Central memory CD8-positive, alpha-beta T cell (primary cell): Measurements from ENCODE around the gene EIF3K.
"Not testable (repeated sequence)": the region's sequence is repeated elsewhere in the genome, so short reads cannot be mapped to it uniquely, and the experiment has no call there.

ENCODE experiments used
- ATAC-seq: fragments of 150-1000 bp; cut with Tn5 transposase; replicated peaks from 2 replicates; pipeline ENCODE4 v1.10.0; 2022; ENCODE audit warnings: mild to moderate bottlenecking, moderate FRiP score, moderate number of reproducible peaks; ENCODE audit not compliant: poor library complexity, severe bottlenecking; ENCODE audit errors: extremely low read depth
- DNase-seq, 2 donors: peaks; one replicate each; pipeline ENCODE4 v3.0.0; 2021; ENCODE audit warnings: low spot score in 2 of 2
- H3K27ac Mint-ChIP-seq: one replicate; pipeline ENCODE4 v1.8.0; 2022; ENCODE audit warnings: low read depth, mild to moderate bottlenecking, moderate library complexity, mixed read lengths
- H3K27me3 Mint-ChIP-seq: one replicate; pipeline ENCODE4 v1.8.0; 2022; ENCODE audit warnings: mixed read lengths
- H3K36me3 Mint-ChIP-seq: one replicate; pipeline ENCODE4 v1.8.0; 2022; ENCODE audit warnings: mild to moderate bottlenecking, moderate library complexity, mixed read lengths; ENCODE audit not compliant: insufficient read depth
- H3K4me1 Mint-ChIP-seq: one replicate; pipeline ENCODE4 v1.8.0; 2022; ENCODE audit warnings: mixed read lengths
- H3K4me3 Mint-ChIP-seq: one replicate; pipeline ENCODE4 v1.8.0; 2022; ENCODE audit warnings: mild to moderate bottlenecking, moderate library complexity, mixed read lengths
- H3K9me3 Mint-ChIP-seq: one replicate; pipeline ENCODE4 v1.8.0; 2022; ENCODE audit warnings: mixed read lengths

The EIF3K gene

GRCh38 chr19:38629568-38629967, 10.6 kb downstream of the EIF3K start:
- no peak for DNase-seq
- no peaks in the 10 kb centered on the region for H3K27me3 Mint-ChIP-seq
- no peak overlapping the region for H3K4me3 Mint-ChIP-seq
- peaks cover 11% of the 10 kb centered on the region for H3K4me1 Mint-ChIP-seq
- H3K36me3 Mint-ChIP-seq: peaks cover 62% of the 10 kb centered on the region
- no peak overlapping the region for H3K27ac Mint-ChIP-seq
- H3K9me3 Mint-ChIP-seq: no peaks in the 10 kb centered on the region
- no peak for ATAC-seq

GRCh38 chr19:38631301-38631700, 12.3 kb downstream of the EIF3K start:
- peaks cover 22% of the 10 kb centered on the region for H3K4me1 Mint-ChIP-seq
- ATAC-seq, H3K9me3 Mint-ChIP-seq, H3K4me3 Mint-ChIP-seq, DNase-seq, H3K27ac Mint-ChIP-seq, H3K27me3 Mint-ChIP-seq: not testable (repeated sequence)
- H3K36me3 Mint-ChIP-seq: peaks cover 49% of the 10 kb centered on the region

- DNase-seq, H3K9me3 Mint-ChIP-seq, H3K4me3 Mint-ChIP-seq, H3K27me3 Mint-ChIP-seq, H3K27ac Mint-ChIP-seq, ATAC-seq: not testable (repeated sequence)
- peaks cover 45% of the 10 kb centered on the region for H3K36me3 Mint-ChIP-seq
- peaks cover 28% of the 10 kb centered on the region for H3K4me1 Mint-ChIP-seq
These were observed 13.0 kb downstream of the EIF3K start for GRCh38 chr19:38631811-38632475.

DNA sequence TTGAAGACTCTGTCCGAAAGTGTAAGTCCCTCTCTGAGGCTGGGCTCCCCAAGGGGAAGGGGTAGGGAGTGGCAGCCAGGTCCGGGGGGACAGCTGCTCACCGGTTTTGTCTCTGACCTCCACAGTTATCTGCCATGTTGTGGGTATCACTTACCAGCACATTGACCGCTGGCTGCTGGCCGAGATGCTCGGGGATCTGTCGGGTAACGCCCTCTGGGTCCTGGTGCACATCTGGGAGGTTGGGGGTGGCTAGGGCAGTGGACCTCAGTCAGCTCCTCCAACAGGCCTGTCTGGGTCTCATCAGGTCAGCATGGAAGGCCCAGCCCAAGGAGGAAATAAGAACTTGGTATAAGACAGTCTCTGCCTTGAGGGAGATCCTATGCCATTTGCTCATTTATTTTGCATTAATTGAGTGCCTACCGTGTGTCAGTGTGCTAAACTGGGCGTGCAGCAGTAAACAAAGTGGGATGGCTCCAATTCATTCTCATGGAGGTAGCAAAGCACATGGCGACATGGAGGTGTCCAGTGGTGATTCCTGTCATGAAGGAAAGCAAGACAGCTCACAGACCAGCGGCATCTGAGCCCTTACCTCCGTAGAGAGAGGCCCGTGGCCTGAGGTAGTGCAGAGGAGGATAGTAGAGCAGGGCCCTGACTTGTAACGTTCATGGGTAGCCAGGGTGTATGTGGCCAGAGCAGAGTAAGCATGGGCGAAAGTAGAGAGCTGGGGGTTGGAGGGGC, 13.7 kb downstream of the EIF3K start:
- Mint-ChIP-seq H3K4me3 (no peak overlapping the region), H3K27me3 (no peaks in the 10 kb centered on the region), H3K4me1 (peaks cover 29% of the 10 kb centered on the region), H3K27ac (peak overlapping the region; percentile 42), H3K9me3 (no peaks in the 10 kb centered on the region), H3K36me3 (peaks cover 43% of the 10 kb centered on the region)
- DNase-seq (no peak), ATAC-seq (no peak)

GRCh38 chr19:38634757-38635482, 15.9 kb downstream of the EIF3K start:
- H3K4me3 Mint-ChIP-seq: peak overlapping the region; percentile 71
- peaks cover 28% of the 10 kb centered on the region for H3K4me1 Mint-ChIP-seq
- no peaks in the 10 kb centered on the region for H3K27me3 Mint-ChIP-seq
- H3K27ac Mint-ChIP-seq: peak overlapping the region; percentile 83
- ATAC-seq (no peak), DNase-seq (peak; percentile 55 to 69)
- no peaks in the 10 kb centered on the region for H3K9me3 Mint-ChIP-seq
- H3K36me3 Mint-ChIP-seq: peaks cover 23% of the 10 kb centered on the region

- peaks cover 19% of the 10 kb centered on the region for H3K36me3 Mint-ChIP-seq
- ATAC-seq (no peak), DNase-seq (no peak)
- H3K27me3 Mint-ChIP-seq: no peaks in the 10 kb centered on the region
- H3K27ac Mint-ChIP-seq: peak overlapping the region; percentile 83
- peaks cover 28% of the 10 kb centered on the region for H3K4me1 Mint-ChIP-seq
- H3K4me3 Mint-ChIP-seq: peak overlapping the region; percentile 51
- no peaks in the 10 kb centered on the region for H3K9me3 Mint-ChIP-seq
These were observed 16.8 kb downstream of the EIF3K start for GRCh38 chr19:38635483-38636399.

DNA sequence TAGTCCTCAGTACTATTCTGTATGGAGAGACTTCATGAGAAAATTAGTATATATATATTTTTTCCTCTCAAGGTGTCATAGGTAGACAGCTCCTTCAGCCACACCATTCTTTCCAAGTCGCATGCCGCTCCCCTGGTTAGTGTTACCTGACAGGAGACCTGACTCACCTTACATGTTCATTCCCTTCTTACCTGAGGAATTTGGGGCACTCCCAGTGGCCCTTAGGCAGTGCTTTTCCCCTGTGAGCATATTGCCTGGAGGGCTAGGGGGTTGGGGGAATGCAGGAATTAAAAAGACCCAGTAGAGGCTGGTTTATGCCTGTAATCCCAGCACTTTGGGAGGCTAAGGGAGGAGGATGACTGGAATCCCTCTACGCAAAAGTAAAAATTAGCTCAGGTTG, 19.5 kb downstream of the EIF3K start:
- Mint-ChIP-seq H3K4me1 (peaks cover 31% of the 10 kb centered on the region), H3K36me3 (peaks cover 8% of the 10 kb centered on the region), H3K9me3 (no peaks in the 10 kb centered on the region), H3K27me3 (no peaks in the 10 kb centered on the region), H3K27ac (no peak overlapping the region), H3K4me3 (no peak overlapping the region)
- DNase-seq: no peak
- no peak for ATAC-seq

DNA sequence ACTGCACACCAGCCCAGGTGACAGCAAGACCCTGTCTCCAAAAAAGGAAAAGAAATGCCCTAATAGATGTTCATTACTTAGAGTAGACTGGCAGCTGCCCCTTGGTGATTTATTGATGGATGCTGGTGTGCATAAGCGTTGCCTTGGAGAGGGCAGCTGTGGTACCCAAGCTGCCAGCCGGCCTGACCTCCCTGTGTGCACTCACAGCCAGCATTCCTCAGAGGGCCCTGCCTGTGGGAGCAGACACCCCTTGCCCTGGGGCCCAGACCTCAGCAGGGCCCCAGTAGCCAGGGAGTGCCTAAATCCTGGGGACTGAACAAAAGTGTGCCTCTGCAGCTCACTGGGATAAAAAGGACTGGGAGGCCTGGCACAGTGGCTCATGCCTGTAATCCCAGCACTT, 20.7 kb downstream of the EIF3K start:
- H3K4me1 Mint-ChIP-seq: peaks cover 27% of the 10 kb centered on the region

DNA sequence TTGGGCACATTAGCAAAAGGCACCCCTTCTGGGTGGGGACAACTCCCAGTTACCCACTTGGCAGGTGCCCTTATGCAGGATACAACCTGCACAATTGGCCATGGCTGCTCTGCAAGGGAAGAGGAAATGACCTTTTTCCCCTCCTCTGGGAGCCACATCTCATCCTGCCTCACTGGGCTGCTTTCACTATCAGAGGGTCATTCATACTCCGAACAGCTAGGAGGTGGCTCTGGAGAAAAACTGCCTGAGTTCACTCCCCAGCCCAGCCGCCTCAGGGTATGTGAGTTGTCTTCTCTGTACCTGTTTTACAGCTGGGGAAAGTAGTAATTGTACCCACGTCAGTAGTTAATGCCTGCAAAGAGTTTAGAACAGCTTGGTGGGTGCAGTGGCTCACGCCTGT, 21.4 kb downstream of the EIF3K start:
- Mint-ChIP-seq H3K27ac (no peak overlapping the region), H3K36me3 (peaks cover 1% of the 10 kb centered on the region), H3K4me1 (peaks cover 22% of the 10 kb centered on the region), H3K27me3 (no peaks in the 10 kb centered on the region), H3K4me3 (no peak overlapping the region), H3K9me3 (no peaks in the 10 kb centered on the region)
- ATAC-seq (no peak), DNase-seq (no peak)

More for the DNA sequence above, 20.7 kb downstream of the EIF3K start:
- H3K27ac Mint-ChIP-seq: no peak overlapping the region
- no peak for ATAC-seq
- H3K27me3 Mint-ChIP-seq: no peaks in the 10 kb centered on the region
- no peak for DNase-seq
- H3K9me3 Mint-ChIP-seq: no peaks in the 10 kb centered on the region
- H3K4me3 Mint-ChIP-seq: no peak overlapping the region
- peaks cover 3% of the 10 kb centered on the region for H3K36me3 Mint-ChIP-seq

DNA sequence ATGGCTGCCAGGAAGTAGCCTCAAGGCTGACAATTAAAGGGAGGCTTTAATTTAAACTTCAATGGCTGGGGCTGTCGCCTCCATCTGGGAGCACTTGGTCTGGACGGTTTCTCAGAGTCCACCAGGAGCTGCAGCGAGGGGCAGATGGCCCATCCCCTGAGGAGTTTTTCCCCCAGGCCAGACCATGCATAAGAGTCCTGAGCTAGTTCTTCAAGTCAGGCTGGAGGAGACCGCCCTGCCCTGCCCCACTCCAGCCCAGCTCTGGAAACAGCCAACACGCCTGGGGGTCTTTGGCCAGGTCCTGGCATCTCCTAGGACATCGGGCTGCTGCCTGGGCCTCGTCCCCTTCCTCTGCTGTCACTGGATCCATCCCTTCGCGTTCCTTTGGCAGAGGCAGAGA, 23.2 kb downstream of the EIF3K start:
- ATAC-seq (no peak), DNase-seq (no peak)
- Mint-ChIP-seq H3K4me1 (peaks cover 5% of the 10 kb centered on the region), H3K9me3 (no peaks in the 10 kb centered on the region), H3K27ac (no peak overlapping the region), H3K4me3 (no peak overlapping the region), H3K36me3 (no peaks in the 10 kb centered on the region), H3K27me3 (no peaks in the 10 kb centered on the region)

DNA sequence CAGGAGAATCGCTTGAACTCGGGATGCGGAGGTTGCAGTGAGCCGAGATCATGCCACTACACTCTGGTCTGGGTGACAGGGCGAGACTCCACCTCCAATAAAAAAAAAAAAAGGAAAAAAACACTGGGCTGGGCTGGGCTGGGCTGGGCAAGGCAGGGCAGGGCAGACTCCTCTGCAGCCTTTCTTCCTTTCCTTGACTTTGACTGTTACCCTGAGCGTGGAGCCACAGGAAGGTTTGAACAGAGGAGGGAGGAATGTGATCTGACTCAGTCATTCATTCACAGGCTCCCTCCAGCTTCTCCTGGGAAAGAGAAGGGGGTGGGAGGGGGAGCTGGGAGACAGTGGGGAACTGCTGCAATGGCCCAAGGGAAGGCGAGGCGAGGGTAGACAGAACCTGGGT, 25.7 kb downstream of the EIF3K start:
- Mint-ChIP-seq H3K4me1 (peaks cover 24% of the 10 kb centered on the region), H3K27ac (no peak overlapping the region), H3K9me3 (no peaks in the 10 kb centered on the region), H3K36me3 (peaks cover 17% of the 10 kb centered on the region), H3K27me3 (no peaks in the 10 kb centered on the region), H3K4me3 (no peak overlapping the region)
- ATAC-seq: no peak
- no peak for DNase-seq

DNA sequence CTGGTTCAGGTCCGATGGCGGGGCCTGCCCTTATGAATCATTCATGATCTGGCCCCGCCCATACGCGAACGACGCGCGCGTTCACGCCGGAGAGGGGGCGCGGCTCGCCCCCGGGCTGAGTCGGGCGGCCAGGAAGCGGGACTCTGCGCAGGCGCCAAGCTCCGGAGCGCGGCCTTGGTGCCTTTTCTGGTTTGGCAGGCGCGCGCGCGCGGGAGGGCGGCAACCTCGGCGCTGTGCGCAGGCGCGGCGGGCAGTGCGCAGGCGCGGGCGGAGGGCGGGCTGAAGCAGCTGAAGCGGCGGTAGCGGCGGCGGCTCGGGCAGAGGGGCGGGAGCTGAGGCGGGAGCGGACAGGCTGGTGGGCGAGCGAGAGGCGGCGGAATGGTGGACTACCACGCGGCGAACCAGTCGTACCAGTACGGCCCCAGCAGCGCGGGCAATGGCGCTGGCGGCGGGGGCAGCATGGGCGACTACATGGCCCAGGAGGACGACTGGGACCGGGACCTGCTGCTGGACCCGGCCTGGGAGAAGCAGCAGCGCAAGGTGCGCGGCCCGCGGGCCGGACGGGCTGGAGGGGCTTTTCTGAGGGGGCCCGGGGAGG, 28.5 kb downstream of the EIF3K start, which contains the start of gene ACTN4:
TSS of gene ACTN4 (plus strand) at position 282 of the 598 bp plus-strand sequence. CDS start at position 379, 97 bp downstream.
- Mint-ChIP-seq H3K4me3 (peak within 1 kb of the TSS; percentile 87), H3K36me3 (peaks cover 17% of the 10 kb centered on the region), H3K27ac (peak within 1 kb of the TSS; percentile 89), H3K9me3 (no peaks in the 10 kb centered on the region), H3K4me1 (peaks cover 48% of the 10 kb centered on the region), H3K27me3 (no peaks in the 10 kb centered on the region)
- DNase-seq (peak; percentile 99 to 100), ATAC-seq (peak; percentile 91)
